Uterus (tissue), 2 donors: ENCODE data around the gene LRP2BP.

Experiments
- POLR2A ChIP-seq, 2 donors: fragments of 450-650 bp; IDR thresholded peaks; one replicate each; pipeline ENCODE4 v1.6.1; 2016; ENCODE audit warnings: antibody characterized with exemption in 2 of 2, mild to moderate bottlenecking in 1 of 2, moderate library complexity in 1 of 2
- TF ChIP-seq, protein P1 (sequence below), 4 experiments: fragments of 200-600 bp in 2 of 4; fragments of 450-650 bp in 2 of 4; sonication (generic) in 2 of 4; IDR thresholded peaks; one replicate each; pipeline ENCODE4 v1.5.1; 2016 to 2019; ENCODE audit warnings: antibody characterized with exemption in 4 of 4, mild to moderate bottlenecking in 2 of 4, moderate library complexity in 1 of 4

DNA sequence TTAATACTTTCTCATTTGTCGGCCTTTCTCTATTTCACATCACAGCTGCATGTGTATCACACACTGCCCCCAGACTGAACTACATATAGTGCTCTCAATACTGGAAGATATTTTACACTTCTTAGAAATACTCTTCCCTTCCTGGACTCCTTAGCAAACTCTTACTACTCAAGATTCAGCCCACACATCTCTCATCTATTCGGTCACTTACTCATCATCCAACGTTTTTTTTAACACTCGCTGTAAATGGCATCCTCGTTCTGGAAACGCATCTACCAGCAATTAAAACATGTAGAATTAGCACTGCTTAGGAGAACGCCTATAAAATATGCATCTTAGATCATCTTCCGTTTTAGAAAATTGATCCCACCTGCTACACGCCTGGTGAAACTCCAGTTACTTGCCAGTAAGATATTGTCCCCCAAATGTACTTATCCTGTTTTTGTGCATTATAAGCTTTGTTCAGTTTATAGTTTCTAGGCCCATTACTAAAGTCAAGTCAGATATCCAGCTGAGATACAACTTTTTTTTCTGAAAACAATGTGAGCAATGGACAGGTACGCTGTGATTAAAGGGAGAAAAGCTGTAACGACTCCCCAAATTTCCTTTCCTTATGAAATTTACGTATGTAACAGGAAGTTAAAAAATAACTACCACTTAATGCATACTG, 1.0 kb downstream of the LRP2BP start:
- TF ChIP-seq, protein P1, sequence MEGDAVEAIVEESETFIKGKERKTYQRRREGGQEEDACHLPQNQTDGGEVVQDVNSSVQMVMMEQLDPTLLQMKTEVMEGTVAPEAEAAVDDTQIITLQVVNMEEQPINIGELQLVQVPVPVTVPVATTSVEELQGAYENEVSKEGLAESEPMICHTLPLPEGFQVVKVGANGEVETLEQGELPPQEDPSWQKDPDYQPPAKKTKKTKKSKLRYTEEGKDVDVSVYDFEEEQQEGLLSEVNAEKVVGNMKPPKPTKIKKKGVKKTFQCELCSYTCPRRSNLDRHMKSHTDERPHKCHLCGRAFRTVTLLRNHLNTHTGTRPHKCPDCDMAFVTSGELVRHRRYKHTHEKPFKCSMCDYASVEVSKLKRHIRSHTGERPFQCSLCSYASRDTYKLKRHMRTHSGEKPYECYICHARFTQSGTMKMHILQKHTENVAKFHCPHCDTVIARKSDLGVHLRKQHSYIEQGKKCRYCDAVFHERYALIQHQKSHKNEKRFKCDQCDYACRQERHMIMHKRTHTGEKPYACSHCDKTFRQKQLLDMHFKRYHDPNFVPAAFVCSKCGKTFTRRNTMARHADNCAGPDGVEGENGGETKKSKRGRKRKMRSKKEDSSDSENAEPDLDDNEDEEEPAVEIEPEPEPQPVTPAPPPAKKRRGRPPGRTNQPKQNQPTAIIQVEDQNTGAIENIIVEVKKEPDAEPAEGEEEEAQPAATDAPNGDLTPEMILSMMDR (IDR thresholded peaks at IDR 0.05) = no peak
- TF ChIP-seq POLR2A (IDR thresholded peaks at IDR 0.05) = no peak
